HG03060 (cell line): ENCODE results near the gene ABCC2.
"Not testable (repeated sequence)": the region's sequence is repeated elsewhere in the genome, so short reads cannot be mapped to it uniquely, and the experiment has no call there.

Source experiments
- ATAC-seq: cut with Tn5 transposase; IDR thresholded peaks from one replicate; pipeline ENCODE4 v1.9.1; 2021; ENCODE audit warnings: low read depth, moderate number of reproducible peaks; ENCODE audit not compliant: unreplicated experiment

Gene ABCC2

GRCh38 chr10:99883523-99883922, 101.1 kb downstream of the ABCC2 start:
- no peak for ATAC-seq

GRCh38 chr10:99888622-99889021, 106.2 kb downstream of the ABCC2 start:
- ATAC-seq: no peak

GRCh38 chr10:99894613-99895012, 112.2 kb downstream of the ABCC2 start:
- no peak for ATAC-seq

- ATAC-seq: not testable (repeated sequence)
Observed at GRCh38 chr10:99895066-99895465, 112.6 kb downstream of the ABCC2 start.

GRCh38 chr10:99895867-99896266, 113.4 kb downstream of the ABCC2 start:
- ATAC-seq: no peak
